Measurements from ENCODE around the gene RPL31. TPM values are rescaled to one million over a fixed set of nuclear protein-coding genes. Genes with fewer than 3 reads are reported as not detected.
"Not testable (repeated sequence)": the region's sequence is repeated elsewhere in the genome, so short reads cannot be mapped to it uniquely, and the experiment has no call there.

The RPL31 gene
- total RNA-seq, 1 donor from 2014 or later, result 954 TPM

DNA sequence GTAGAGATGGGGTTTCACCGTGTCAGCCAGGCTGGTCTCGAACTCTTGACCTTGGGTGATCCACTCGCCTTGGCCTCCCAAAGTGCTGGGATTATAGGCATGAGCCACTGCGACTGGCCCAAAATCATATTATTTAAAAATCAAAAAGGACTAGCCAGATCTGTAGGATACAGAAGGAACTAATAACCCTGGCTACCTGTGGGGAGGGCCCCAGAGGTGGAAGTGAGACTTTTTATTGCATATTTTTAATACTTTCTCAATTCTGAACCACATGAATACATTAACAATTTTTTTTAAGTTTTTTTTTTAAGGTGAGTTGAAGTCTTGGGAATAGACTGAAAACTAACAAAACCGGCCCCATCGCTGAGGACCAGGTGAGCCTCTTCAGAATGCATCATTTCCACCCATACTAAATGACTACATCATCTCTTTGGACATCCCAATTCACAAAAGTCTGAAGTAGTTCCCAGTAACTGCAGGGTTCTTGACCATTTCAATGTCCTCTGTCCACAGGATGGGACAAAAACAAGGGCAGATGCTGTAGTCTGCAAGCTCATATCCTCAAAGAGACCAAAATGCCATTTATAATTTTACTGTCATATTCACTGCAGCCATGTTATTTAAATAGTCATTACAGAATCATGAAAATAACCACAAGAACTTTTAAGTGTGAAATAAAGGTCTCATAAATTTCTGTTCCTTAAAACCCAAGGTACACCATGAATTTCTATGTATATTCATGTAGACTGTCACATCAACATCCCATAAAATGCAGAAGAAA lies 21.4 kb downstream of the RPL31 start:
- DNase-seq (ENCODE audit: low spot score in 2 of 2) (no peak), FAIRE-seq (no peak)

GRCh38 chr2:101025561-101025960 lies 23.5 kb downstream of the RPL31 start:
- DNase-seq (ENCODE audit: low spot score in 2 of 2), result no peak

DNA sequence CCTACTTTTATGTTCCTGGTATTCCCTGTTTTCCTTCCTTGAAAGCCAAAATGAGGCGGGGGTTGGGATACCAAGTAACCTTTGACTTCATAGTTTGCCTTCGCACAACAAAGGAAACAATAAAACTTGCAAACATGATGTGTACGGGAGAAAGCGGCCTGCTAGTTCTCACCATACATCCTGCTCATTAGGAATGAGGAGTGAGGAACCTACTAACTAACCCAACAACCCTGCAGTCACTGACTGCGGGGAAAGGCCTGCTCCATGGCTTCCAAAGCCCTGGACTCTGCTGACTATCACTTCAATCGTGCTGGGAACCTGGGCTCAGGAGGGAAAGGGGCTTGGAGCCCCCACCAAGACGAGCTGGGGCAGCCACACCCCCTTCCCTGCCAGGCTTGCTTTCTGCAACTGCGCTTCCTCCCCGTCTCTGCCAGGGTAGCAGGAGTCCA lies 24.2 kb downstream of the RPL31 start:
- DNase-seq (ENCODE audit: low spot score in 2 of 2), result no peak
- FAIRE-seq, result no peak

More at GRCh38 chr2:101025561-101025960, 23.5 kb downstream of the RPL31 start:
- FAIRE-seq, result no peak

GRCh38 chr2:101026923-101027469 lies 24.9 kb downstream of the RPL31 start:
- no peak for DNase-seq (ENCODE audit: low spot score in 2 of 2)
- no peak for FAIRE-seq

DNA sequence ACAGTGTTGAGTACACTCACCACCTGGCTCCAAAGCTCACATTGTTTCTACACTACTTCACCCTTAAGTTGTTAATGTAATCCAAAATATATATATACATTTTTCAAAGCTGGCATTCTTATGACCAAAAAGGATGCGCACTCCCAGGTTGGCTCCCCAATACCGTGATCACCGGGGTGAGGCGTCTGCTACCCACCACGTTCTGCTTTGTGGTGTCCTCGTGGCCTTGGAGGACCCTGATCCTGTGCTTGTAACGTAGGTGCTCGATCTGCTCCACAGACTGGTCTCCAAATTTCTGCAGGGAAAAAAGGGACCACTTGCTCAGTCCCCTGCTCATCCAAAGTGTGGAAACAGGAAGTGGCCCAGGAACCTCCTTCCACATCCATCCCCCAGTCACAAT lies 25.8 kb downstream of the RPL31 start:
- FAIRE-seq, result no peak
- no peak for DNase-seq (ENCODE audit: low spot score in 2 of 2)

GRCh38 chr2:101030866-101031554 lies 28.9 kb downstream of the RPL31 start:
- DNase-seq (ENCODE audit: low spot score in 2 of 2), result no peak
- no peak for FAIRE-seq

- DNase-seq (ENCODE audit: low spot score in 2 of 2), result no peak
- FAIRE-seq, result no peak
Measured at GRCh38 chr2:101032084-101032776, 30.1 kb downstream of the RPL31 start.

GRCh38 chr2:101036562-101036961 lies 34.5 kb downstream of the RPL31 start:
- FAIRE-seq, result no peak
- DNase-seq (ENCODE audit: low spot score in 2 of 2), result peak in 1 of 2 donors; percentile 33

GRCh38 chr2:101037161-101037755 lies 35.2 kb downstream of the RPL31 start:
- FAIRE-seq (no peak), DNase-seq (ENCODE audit: low spot score in 2 of 2) (no peak)

DNA sequence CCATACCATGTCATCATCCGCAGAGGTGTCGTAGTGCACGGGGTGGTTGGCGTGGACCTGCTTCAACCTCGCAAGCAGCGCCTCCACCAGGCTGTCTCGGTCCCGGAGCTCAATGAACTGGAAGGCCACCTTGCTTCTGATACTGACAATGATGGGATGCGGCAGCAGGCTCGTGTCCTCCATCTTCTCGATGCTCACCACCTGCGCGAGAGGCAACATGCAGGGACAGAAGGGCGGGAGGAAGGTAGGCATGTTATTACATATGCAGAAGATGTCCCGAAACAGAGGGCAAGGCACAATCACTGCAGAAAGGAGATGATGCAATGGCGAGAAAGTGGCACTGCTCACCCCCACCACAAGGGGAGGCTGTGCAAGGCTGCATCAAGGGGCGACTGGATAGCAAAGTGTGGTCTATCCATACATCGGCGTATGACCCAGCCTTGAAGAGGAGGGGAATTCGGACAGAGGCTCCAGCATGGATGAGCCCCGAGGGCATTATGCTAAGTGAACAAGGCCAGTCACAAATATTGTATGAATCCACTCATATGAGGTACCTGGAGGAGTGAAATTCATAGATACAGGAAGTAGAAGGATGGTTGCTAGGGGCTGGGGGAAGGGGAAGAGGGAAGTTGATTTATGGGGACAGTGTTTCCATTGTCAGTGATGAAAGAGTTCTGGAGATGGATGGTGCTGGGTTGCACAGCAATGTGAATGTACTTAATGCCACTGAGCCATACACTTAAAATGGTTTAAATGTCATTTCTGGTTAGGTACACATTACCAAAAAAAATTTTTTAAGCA lies 36.6 kb downstream of the RPL31 start:
- no peak for FAIRE-seq
- DNase-seq (ENCODE audit: low spot score in 2 of 2), result no peak

DNA sequence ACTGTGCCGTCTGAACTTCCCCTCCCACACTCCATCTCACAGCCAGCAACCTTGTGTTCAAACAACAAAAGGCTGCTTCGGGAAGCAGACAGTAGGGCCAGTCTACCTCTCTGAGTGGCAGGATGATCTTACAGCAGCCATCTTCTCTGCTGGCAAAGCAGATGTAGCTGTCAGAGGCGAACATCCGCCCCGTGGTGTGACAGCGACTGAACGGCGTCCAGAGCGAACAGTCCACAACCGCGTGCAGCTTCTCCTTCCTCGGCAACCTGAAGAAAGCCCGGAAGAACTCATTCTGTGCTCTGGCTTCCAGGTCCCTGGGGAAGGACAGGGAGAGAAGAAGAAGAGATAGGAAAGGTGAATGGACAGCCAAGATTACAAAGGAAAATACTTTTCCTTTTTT lies 38.0 kb downstream of the RPL31 start:
- no peak for DNase-seq (ENCODE audit: low spot score in 2 of 2)
- no peak for FAIRE-seq

DNA sequence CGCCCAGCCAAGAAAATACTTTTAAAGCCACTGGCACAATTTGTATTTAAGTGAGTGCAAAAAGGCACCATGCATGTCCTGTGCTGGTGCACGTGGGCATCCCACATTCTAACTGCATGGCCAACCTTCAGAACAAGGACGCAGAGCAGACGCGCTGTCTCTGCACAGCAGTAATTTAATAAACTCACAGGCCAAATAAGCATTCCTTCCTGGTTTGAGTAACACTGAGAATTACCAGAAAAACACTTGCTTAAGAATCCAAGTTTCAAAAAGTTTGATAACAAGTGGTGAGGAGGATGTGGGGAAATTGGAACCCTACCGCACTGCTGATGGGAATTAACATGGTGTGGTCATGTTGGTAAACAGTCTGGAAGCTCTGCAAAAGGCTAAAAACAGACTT lies 38.7 kb downstream of the RPL31 start:
- DNase-seq (ENCODE audit: low spot score in 2 of 2) (no peak), FAIRE-seq (no peak)

DNA sequence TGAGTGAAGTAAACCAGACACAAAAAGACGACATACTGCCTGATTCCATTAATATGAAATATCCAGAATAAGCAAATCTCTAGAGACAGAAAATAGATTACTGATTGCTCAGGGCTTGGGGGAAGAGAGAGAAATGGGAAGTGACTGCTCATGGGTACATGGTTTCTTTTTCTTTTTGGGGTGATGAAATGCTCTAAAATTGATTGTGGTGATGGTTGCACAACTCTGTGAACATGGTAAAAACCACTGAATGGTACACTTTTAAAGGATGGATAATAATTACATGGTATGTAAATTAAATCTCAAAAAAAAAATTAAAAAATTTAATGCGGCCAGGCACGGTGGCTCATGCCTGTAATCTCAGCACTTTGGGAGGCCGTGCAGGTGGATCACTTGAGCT lies 39.3 kb downstream of the RPL31 start:
- DNase-seq (ENCODE audit: low spot score in 2 of 2) (no peak), FAIRE-seq (no peak)

- DNase-seq (ENCODE audit: low spot score in 2 of 2), result no peak
- FAIRE-seq, result no peak
Measured at GRCh38 chr2:101045330-101045729, 43.2 kb downstream of the RPL31 start.

DNA sequence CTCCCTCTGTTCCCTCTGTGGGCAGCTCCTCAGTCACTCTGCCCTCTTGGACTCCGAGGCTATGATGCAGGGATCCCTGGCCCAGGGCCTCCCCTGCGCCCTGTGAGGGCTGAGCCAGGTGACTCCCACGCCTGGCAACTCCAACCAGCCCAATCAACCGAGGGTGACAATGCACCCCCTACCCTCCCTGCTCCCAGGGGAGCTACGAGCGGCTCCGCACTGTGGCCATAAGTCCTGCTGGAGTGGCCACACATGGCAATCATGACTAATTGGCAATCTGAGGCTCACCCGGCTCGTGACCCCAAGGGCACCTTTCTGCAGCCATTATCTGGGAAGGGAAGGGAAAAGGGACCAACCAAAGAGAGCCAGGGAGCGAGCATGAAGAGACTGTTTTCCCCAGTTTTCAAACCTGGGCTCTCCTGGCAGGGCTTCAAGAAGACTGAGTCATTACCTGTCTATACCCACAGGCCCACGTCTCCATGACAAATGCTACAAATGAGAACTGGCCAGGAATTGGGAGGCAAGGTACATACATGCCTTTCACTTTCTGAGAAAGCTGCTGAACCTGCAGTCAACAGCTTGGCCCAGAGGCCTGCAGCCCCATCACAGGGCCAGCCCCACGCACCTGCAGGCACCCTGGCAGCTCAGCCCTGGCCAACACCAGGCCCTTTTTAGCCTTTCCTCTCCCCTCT lies 45.1 kb downstream of the RPL31 start:
- FAIRE-seq (no peak), DNase-seq (ENCODE audit: low spot score in 2 of 2) (peak in 1 of 2 donors; percentile 22)

- DNase-seq (ENCODE audit: low spot score in 2 of 2) (no peak), FAIRE-seq (no peak)
Measured at GRCh38 chr2:101047774-101048173, 45.7 kb downstream of the RPL31 start.

DNA sequence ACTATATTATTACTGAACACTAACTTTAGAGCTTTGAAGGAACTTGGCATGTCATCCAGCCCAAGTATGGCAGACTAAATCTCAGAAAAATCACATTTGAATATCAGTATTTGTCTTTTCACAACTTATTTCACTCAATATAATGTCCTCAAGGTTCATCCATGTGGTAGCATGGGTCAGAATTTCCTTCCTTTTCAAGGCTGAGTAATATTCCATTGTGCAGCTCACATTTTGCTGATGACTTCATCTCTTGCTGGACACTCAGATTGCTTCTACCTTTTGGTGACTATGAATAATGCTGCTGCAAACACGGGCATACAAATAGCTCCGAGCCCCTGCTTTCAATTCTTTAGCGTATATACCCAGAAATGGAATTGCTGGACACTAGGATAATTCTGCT lies 46.7 kb downstream of the RPL31 start:
- FAIRE-seq (no peak), DNase-seq (ENCODE audit: low spot score in 2 of 2) (no peak)

DNA sequence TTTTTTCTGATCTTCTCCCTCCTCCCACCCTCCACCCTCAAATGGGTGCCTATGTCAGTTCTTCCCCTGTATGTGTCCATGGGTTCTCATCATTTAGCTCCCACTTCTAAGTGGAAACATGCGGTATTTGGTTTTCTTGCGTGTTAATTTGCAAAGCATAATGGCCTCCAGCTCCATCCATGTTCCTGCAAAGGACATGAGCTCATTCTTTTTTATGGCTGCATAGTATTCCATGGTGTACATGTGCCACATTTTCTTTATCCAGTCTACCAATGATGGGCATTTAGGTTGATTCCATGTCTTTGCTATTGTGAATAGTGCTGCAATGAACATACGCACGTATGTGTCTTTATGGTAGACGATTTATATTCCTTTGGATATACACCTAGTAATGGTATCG lies 48.8 kb downstream of the RPL31 start:
- not testable (repeated sequence) for DNase-seq (ENCODE audit: low spot score in 2 of 2); FAIRE-seq

- FAIRE-seq (no peak), DNase-seq (ENCODE audit: low spot score in 2 of 2) (no peak)
Measured at GRCh38 chr2:101052147-101052546, 50.1 kb downstream of the RPL31 start.
